Osteocyte (in vitro differentiated cells): ENCODE data around the gene OR14I1. TPM values are rescaled to one million over a fixed set of nuclear protein-coding genes. Genes with fewer than 3 reads are reported as not detected.

ENCODE experiments used
- DNase-seq: peaks from one replicate; pipeline ENCODE4 v3.0.0; 2021; ENCODE audit warnings: mixed read lengths; ENCODE audit not compliant: unreplicated experiment; ENCODE audit errors: extremely low spot score
- H3K27ac Mint-ChIP-seq: one replicate; pipeline ENCODE4 v1.8.0; 2021; ENCODE audit warnings: mild to moderate bottlenecking, mixed read lengths; ENCODE audit not compliant: unreplicated experiment
- H3K27me3 Mint-ChIP-seq: one replicate; pipeline ENCODE4 v1.8.0; 2021; ENCODE audit warnings: mixed read lengths; ENCODE audit not compliant: unreplicated experiment
- H3K36me3 Mint-ChIP-seq: one replicate; pipeline ENCODE4 v1.8.0; 2021; ENCODE audit warnings: mixed read lengths; ENCODE audit not compliant: unreplicated experiment
- H3K4me1 Mint-ChIP-seq: one replicate; pipeline ENCODE4 v1.8.0; 2021; ENCODE audit warnings: mixed read lengths; ENCODE audit not compliant: unreplicated experiment
- H3K4me3 Mint-ChIP-seq: one replicate; pipeline ENCODE4 v1.8.0; 2021; ENCODE audit warnings: mild to moderate bottlenecking, moderate library complexity, mixed read lengths; ENCODE audit not compliant: unreplicated experiment
- H3K9me3 Mint-ChIP-seq: one replicate; pipeline ENCODE4 v1.8.0; 2021; ENCODE audit warnings: mixed read lengths; ENCODE audit not compliant: unreplicated experiment
- total RNA-seq: library from RNA; stranded (reverse); gene quantifications from 2 replicates; pipeline ENCODE4 v1.2.1, GENCODE V29; 2021
- TF ChIP-seq, protein P1 (sequence below): fragments of 200-600 bp; sonication (generic); IDR thresholded peaks from 2 replicates; pipeline ENCODE4 v1.5.0; 2021; ENCODE audit warnings: antibody characterized with exemption, mild to moderate bottlenecking, moderate library complexity

The OR14I1 gene
- total RNA-seq, 1 donor from 2014 or later = not detected

DNA sequence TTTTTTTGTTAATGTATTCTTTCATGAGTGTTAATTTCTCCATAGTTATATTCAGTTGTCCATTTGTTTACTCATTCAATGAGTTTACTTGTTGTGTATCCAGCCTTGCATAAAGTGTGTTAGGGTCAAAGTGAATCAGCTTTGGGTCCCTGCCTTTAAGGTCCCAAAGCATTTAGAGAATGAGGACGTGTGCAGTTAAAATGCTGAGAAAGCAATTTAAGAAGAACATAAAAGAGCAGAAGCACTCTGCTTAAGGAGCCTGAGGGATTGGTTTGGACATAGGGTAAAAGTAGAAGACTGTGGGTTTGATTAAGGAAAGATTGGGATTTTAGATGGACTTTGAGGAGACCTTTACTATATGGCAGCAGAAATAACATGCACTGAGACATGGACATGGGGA is 3.5 kb downstream of the OR14I1 start:
- Mint-ChIP-seq H3K4me3 (no peak overlapping the region), H3K9me3 (peaks cover 39% of the 10 kb centered on the region), H3K27ac (no peak overlapping the region), H3K36me3 (no peaks in the 10 kb centered on the region), H3K27me3 (no peaks in the 10 kb centered on the region), H3K4me1 (no peaks in the 10 kb centered on the region)
- TF ChIP-seq, protein P1, sequence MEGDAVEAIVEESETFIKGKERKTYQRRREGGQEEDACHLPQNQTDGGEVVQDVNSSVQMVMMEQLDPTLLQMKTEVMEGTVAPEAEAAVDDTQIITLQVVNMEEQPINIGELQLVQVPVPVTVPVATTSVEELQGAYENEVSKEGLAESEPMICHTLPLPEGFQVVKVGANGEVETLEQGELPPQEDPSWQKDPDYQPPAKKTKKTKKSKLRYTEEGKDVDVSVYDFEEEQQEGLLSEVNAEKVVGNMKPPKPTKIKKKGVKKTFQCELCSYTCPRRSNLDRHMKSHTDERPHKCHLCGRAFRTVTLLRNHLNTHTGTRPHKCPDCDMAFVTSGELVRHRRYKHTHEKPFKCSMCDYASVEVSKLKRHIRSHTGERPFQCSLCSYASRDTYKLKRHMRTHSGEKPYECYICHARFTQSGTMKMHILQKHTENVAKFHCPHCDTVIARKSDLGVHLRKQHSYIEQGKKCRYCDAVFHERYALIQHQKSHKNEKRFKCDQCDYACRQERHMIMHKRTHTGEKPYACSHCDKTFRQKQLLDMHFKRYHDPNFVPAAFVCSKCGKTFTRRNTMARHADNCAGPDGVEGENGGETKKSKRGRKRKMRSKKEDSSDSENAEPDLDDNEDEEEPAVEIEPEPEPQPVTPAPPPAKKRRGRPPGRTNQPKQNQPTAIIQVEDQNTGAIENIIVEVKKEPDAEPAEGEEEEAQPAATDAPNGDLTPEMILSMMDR = no peak
- DNase-seq = no peak

DNA sequence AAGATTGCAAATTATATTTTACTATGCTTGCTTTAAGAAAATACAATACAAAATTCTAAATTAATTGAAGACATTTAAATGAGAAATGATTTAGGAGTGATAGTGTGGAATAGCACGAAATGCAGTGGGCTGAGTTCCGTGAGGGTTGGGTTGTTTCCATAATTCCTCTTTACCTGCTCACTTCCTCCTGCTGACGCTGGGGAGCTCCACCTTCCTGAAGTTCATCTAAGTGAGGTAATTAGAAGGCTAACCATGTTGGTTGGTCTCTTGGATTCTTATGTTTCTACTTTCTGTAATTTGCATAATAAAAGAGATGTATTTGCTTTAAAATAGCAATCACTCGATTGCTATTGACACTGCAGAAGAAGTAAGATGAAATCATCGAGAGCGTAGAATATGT is 4.7 kb downstream of the OR14I1 start:
- DNase-seq = no peak
- no peaks in the 10 kb centered on the region for H3K36me3 Mint-ChIP-seq

DNA sequence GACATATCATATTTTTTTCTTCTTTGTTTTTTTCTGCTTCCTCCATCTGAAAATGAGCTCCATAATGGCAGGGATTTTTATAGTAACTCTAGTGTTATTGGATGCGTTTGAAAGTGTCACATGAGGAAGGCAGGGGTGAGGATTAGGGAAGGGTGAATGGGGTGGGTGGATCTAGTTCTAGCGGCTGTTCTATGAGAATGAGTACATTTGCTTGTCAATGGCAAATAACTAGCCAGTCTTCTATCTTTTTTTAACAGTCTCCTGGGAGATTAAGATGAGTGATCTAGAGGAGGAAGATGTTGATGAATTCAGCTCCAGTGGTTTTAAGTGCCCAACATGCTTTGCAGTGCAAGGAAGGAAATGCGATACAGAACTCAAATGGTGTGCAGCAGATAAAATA is 5.8 kb downstream of the OR14I1 start:
- Mint-ChIP-seq H3K4me3 (no peak overlapping the region), H3K9me3 (peaks cover 52% of the 10 kb centered on the region), H3K36me3 (no peaks in the 10 kb centered on the region), H3K27me3 (no peaks in the 10 kb centered on the region), H3K4me1 (no peaks in the 10 kb centered on the region), H3K27ac (no peak overlapping the region)
- TF ChIP-seq, protein P1 = no peak
- no peak for DNase-seq

More for the DNA sequence above, 4.7 kb downstream of the OR14I1 start:
- Mint-ChIP-seq H3K4me1 (no peaks in the 10 kb centered on the region), H3K9me3 (peaks cover 49% of the 10 kb centered on the region), H3K27ac (no peak overlapping the region), H3K27me3 (no peaks in the 10 kb centered on the region), H3K4me3 (no peak overlapping the region)
- TF ChIP-seq, protein P1 = no peak

DNA sequence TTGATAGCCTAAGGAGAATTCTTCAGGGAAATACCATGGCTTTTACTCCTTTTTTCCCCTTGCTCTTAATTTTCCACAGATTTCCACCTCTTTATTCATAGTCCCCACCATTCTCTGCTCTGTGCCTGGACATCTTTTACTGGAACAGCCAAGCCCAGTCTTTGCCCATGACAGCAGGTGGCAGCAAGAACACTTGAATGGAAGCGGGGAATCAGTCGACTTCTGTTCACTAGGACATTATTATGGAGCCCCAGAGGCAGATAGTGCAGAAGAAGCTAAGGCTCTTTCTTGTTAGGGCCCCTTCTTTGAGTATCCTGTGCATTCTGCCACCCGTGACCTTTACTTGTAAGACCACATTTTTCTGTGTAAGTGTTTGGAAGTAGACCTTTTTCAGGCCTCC is 6.3 kb downstream of the OR14I1 start:
- DNase-seq = no peak
- Mint-ChIP-seq H3K27me3 (no peaks in the 10 kb centered on the region), H3K4me1 (no peaks in the 10 kb centered on the region), H3K36me3 (no peaks in the 10 kb centered on the region), H3K27ac (no peak overlapping the region), H3K9me3 (peaks cover 48% of the 10 kb centered on the region), H3K4me3 (no peak overlapping the region)
- TF ChIP-seq, protein P1 = no peak

DNA sequence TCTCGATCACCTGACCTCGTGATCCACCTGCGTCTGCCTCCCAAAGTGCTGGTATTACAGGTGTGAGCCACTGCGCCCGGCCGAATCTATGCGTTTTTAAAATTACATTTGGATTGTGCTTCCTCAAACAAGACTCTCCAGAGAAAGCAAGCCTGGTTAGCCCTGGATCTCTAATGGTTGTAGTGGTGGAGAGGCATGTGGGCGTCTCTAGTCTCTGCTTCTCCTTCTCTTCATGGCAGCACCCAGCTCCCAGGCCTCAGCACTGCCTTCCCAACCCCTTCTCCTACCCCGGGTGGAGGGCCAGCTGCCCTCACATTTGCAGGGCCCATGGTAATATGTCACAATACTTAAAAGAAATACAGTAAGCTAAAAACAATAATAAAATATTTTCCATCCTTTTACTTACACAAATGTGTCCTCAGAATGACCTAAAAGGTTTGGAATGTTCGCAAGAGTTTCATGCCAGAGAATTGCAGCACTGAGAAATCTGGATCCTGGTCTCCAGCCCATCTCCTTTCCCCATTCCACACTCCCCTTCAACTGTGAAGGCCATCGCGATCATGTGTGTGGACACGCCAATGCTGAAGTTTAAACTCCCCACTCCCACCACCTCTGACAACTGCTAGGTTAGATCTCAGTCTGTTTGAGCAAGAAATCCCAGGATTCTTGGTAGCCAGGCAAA is 7.0 kb downstream of the OR14I1 start:
- H3K27ac Mint-ChIP-seq = no peak overlapping the region
- no peaks in the 10 kb centered on the region for H3K36me3 Mint-ChIP-seq
- TF ChIP-seq, protein P1 = no peak
- H3K4me3 Mint-ChIP-seq = no peak overlapping the region
- no peaks in the 10 kb centered on the region for H3K27me3 Mint-ChIP-seq
- DNase-seq = no peak
- no peaks in the 10 kb centered on the region for H3K4me1 Mint-ChIP-seq
- H3K9me3 Mint-ChIP-seq = peaks cover 50% of the 10 kb centered on the region
